ENCODE results near the gene ADAM21. TPM values are rescaled to one million over a fixed set of nuclear protein-coding genes. Genes with fewer than 3 reads are reported as not detected.
"Not testable (repeated sequence)": the region's sequence is repeated elsewhere in the genome, so short reads cannot be mapped to it uniquely, and the experiment has no call there.

The ADAM21 gene
- 0.05 and 0.49 TPM in 2 replicates for total RNA-seq (2014; rRNA removed; shearing (Covaris generic))

GRCh38 chr14:70451874-70452273, at the start of gene ADAM21:
Gene ADAM21, plus strand, starts transcription at chr14:70452174. Its CDS starts 5,326 bp downstream, at chr14:70457500.
- no peak for DNase-seq (ENCODE audit: low read depth)

GRCh38 chr14:70403335-70403734, 48.6 kb upstream of the ADAM21 start:
- peak; percentile 71 for DNase-seq (ENCODE audit: low read depth)

GRCh38 chr14:70406216-70406615, 45.8 kb upstream of the ADAM21 start:
- DNase-seq (ENCODE audit: low read depth), result not testable (repeated sequence)

GRCh38 chr14:70407621-70408020, 44.4 kb upstream of the ADAM21 start:
- no peak for DNase-seq (ENCODE audit: low read depth)

- no peak for DNase-seq (ENCODE audit: low read depth)
These were observed 36.2 kb upstream of the ADAM21 start for GRCh38 chr14:70415788-70416187.

GRCh38 chr14:70416338-70416724, 35.6 kb upstream of the ADAM21 start:
- DNase-seq (ENCODE audit: low read depth), result peak; percentile 25

GRCh38 chr14:70416725-70417349, 35.1 kb upstream of the ADAM21 start, which contains the start of gene SYNJ2BP:
Gene SYNJ2BP, minus strand, starts transcription at chr14:70417090. Its CDS starts 127 bp downstream, at chr14:70416963.
- DNase-seq (ENCODE audit: low read depth), result peak; percentile 81

- DNase-seq (ENCODE audit: low read depth), result not testable (repeated sequence)
These were observed 32.6 kb upstream of the ADAM21 start for GRCh38 chr14:70419270-70419931.

GRCh38 chr14:70422538-70422937, 29.4 kb upstream of the ADAM21 start:
- no peak for DNase-seq (ENCODE audit: low read depth)

- DNase-seq (ENCODE audit: low read depth), result peak; percentile 3
These were observed 26.6 kb upstream of the ADAM21 start for GRCh38 chr14:70425354-70425753.

GRCh38 chr14:70426555-70426954, 25.4 kb upstream of the ADAM21 start:
- DNase-seq (ENCODE audit: low read depth), result not testable (repeated sequence)

- DNase-seq (ENCODE audit: low read depth), result no peak
These were observed 15.1 kb upstream of the ADAM21 start for GRCh38 chr14:70436867-70437266.

- DNase-seq (ENCODE audit: low read depth), result no peak
These were observed 10.3 kb upstream of the ADAM21 start for GRCh38 chr14:70441641-70442040.

- no peak for DNase-seq (ENCODE audit: low read depth)
These were observed 9.2 kb upstream of the ADAM21 start for GRCh38 chr14:70442750-70443149.

- peak; percentile 28 for DNase-seq (ENCODE audit: low read depth)
These were observed 3.2 kb upstream of the ADAM21 start for GRCh38 chr14:70448633-70449340.

- DNase-seq (ENCODE audit: low read depth), result no peak
These were observed 2.8 kb downstream of the ADAM21 start for GRCh38 chr14:70454731-70455130.

- DNase-seq (ENCODE audit: low read depth), result no peak
These were observed 16.8 kb downstream of the ADAM21 start for GRCh38 chr14:70468731-70469130.

GRCh38 chr14:70470863-70471563, 19.0 kb downstream of the ADAM21 start:
- DNase-seq (ENCODE audit: low read depth), result not testable (repeated sequence)

GRCh38 chr14:70472253-70473159, 20.5 kb downstream of the ADAM21 start:
- no peak for DNase-seq (ENCODE audit: low read depth)

GRCh38 chr14:70473825-70474224, 21.9 kb downstream of the ADAM21 start:
- DNase-seq (ENCODE audit: low read depth), result no peak

GRCh38 chr14:70475459-70475858, 23.5 kb downstream of the ADAM21 start:
- DNase-seq (ENCODE audit: low read depth), result not testable (repeated sequence)
